HG02885 (cell line): ENCODE data around the gene PNMA8C.

Source experiments
- ATAC-seq: cut with Tn5 transposase; IDR thresholded peaks from one replicate; pipeline ENCODE4 v1.9.1; 2021; ENCODE audit warnings: mild to moderate bottlenecking; ENCODE audit not compliant: unreplicated experiment, poor library complexity

PNMA8C gene

DNA sequence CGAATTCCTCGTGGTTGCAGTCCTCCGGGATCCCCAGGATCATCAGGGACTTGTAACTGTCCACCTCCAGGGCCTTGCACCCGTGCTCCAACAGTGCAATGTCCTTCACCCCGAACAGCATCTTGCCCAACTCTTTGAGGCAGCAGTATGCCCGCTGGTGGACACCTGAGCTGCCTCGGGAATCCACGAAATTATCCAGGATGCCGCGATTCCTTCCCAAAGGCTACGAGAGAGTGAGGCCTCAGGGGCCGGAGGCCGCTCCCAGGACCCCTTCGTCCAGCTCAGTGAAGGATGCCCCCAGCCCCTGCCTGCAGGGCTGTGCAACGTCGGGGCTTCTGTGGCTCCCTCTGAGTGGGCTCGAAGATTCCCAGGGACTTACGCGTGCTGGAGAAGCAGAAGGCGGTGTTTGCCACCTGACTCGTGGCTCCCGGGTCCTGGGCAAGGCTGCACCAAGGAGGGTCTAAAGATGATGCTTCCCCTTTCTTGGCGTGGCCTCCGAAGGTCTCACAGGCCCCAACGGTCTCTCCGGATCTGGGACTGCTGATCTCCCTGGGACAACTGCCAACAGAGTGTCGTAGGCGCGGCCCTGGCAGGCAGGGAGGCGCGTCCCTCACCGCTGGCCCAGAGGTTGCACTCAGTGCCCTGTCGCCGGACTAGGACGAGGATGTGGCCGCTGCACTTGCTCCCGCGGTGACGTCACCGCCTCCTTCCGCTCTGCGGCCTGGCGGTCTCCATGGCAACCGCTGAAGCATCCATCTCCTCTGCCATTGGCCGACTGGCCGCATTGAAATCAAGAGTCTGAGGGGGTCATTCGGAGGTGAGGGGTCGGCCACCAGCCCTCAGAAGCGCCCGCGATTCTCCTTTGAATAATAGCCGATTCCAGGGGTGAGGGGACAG, at the start of gene PNMA8C:
Gene PNMA8C, minus strand, starts transcription at position 698 of the 897 bp plus-strand sequence. Its CDS starts 577 bp downstream, at position 121.
- ATAC-seq, result no peak

DNA sequence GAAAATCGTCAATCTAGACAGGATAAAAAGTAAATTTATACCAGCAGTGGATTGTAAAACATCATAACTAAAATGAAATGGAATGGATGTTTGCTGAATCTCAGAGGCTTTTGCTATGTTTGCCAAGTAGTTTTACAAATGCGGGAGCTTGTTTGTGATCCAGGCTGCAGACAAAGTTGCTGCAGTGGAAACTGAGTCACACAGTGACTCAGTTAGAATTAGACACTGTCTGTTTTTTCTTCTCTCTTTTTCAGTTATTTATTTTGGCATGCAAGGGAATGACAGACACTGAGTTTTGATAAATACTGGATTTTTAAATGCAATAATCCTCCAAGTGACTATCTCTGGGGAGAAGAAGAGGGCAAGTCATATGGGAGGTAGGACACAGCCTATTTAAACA, 47.2 kb upstream of the PNMA8C start:
- ATAC-seq, result no peak

DNA sequence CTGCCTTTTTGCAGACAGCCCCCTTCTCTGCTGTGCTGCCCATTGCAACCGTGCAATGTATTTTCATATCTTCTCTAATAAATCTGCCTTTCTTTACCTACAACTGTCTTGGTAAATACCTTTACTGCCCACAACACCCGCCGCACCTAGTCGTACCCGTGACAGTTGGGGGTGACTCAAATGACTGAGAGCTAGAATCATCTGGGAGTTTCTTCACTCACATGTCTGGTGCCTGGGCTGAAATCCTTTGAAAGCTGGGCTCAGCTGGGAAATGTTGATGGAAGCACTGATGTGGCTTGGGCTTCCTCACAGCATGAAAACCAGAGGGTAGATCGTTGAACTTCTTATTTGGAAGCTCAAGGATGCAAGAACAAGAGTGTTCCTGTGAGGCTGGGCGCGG, 45.5 kb upstream of the PNMA8C start:
- ATAC-seq, result no peak

DNA sequence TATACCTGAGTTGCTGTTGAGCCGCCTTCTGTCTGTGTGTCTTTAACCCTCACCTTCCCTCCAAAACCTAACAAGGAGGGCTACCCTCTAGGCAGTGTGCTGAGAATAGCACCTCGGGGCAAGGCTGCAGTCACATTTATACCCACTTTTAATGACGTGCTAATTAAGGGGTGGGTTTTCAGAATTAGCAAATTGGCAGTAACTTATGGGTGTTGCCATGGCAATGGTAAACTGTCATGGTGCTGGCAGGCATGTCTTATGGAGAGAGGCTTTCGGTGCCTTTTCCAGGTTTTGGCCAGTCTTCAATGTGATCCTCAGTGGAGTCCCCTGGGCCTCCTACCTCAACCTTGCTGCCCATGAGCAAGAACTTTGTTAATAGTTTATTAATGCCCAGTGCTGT, 43.9 kb upstream of the PNMA8C start:
- ATAC-seq, result no peak

DNA sequence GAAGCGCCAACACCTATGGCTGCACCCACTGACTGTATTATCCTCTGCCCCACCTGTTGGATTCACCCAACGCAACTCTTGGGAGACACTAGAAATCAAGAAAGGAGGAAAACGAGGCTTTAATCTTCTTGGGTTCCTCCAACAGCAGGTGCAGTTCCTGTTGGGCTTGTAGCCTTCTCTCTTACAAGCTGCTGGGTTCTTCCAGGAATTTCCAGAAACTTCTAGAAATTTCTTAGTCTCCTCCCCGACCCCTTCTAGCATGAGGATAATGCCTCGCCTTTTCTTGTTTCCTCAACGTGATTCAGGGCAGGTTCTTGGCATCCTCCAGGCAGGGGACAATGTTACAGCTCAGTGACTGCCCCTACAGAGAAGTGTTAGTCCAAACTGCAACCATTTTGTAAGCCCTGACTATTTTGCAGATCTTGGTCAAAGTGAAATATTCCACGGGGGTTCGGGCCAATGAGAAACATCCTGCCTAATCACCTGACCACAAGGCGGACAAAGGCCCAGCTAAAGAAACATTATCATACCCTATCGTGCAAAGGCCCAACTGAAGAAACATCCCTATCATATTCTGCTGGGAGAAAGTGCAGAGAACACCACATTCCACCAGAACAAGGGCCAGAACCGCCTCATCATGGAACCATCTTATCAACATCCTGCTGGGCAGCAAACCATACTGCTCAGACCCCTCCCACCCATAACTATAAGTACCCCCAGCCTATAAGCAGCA, 43.2 kb upstream of the PNMA8C start:
- ATAC-seq, result no peak

DNA sequence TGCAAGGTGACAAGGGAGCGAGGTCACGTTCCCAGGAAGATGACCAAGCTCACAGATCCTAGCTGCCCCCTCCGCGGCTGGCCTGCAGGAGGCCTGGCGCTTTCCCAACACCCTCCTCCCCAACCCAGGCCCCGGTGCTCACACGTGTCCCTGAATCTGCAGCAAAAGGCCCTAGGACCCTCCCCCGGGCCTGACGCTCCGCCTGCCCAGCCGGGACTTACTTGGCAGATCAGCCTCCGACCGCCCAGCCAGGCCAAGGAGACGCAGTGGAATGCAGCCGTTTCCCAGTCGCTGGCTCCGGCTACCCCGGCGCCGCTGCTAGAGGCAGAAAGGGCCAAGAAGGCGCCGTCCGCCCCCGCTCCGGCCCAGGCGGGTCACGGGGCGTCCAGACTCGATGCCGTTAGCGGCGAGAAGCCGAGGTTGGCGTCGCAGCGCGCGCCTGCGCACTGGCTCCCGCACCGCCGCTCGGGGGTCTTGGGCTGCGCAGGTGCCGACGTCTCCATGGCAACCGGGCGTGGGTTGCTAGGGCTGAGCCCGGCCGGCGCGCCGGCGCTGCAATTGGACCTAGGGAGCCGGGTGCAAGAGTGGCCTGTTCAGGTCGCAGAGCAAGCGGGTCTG, 42.5 kb upstream of the PNMA8C start, which contains the start of gene PNMA8A:
Gene PNMA8A, minus strand, starts transcription at position 448 of the 618 bp plus-strand sequence. CDS start 528 bp downstream, outside the sequence.
- no peak for ATAC-seq

DNA sequence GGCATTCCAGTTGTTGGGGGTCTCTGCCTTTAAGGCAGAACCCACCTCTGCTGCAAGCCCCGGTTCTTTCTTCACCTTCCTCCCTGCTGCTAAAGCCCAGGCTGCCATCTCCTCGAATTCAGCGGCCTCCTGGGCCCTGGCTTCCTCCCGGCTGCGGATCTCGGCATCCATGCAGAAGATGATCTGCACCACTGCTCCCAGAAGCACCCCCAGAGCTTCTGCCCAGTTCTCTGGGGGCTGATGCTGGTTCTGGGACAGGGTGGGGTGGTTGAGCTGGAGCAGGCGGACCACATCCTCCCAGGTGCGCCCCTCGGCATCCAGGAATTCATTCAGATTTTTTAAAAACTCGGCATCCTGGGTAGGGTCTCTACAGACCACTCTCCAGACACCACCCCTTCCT, 41.6 kb upstream of the PNMA8C start:
- no peak for ATAC-seq

DNA sequence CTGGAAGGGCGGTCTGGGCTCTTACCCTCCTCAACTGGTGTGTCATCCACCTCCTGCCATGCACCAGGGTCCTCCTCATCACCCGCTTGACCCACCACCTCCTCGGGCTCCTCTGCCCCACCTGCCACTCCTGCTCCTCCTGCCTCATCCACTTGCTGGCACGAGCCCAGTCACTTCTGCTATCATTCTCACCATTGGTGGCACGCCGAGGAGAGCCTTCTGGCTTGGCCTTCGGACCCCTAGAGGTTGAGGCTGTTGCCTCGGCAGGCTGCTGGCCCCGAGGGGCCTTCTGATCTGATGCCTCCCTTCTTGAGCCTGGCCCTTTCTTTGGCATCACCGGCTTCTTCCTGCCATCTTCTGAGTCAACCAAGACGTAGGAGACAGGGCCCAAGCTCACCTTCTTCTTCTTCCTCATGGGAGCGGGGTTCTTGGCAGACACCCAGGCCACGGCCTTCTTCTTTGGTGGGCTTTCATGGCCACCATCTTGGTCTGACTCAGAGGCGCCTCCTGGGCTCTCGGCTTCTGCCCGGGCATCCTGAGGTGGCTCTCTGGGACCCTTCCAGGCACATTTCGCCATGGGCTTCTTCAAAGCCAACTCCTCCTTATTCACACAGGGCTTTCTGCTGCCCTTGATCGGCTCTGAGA, 40.9 kb upstream of the PNMA8C start:
- no peak for ATAC-seq

DNA sequence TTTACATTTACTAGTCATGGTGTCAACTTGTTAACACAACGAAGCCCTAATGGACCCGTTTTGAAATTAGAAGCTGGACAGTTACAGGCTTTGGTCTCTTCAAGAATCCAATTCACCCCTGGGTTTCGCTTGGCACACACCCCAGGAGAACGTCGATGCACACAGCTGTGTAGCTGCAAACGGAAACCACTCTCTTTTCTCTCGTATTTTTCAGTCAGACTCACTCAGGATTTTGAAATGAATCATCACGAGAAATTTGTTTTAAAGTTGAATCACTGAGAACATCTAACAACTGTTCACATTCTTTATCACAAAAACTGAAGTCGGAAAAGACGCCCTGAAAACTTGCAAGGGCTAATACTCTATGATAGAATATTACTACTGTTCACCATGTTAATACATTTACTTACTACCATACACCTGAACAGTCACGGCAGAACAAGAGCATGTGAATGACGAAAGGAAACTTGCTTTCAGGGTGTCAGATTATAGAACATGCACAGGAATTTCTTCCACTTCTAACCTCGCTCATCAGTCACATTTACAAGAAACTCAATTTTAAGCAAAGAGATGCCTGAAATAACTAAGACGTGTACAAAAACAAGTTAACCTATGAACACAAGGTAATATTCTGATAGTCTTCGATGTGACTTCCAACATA, 37.9 kb upstream of the PNMA8C start:
- peak; percentile 63 for ATAC-seq

DNA sequence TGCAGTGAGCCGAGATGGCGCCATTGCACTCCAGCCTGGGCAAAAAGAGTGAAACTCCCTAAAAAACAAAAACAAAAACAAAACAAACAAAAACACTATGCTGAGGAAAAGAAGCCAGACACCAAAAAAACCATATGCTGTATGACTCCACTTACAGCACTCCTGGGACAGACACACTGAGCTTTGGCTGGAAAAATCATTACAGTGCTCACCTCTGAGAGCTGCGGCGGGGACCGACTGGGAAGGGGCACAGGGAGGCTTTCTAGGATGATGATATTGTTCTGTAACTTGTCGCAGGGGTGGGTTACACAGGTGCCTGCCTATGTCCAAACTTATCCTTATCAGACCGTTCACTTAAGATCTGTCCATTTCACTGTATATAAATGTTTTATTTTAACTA, 34.8 kb upstream of the PNMA8C start:
- no peak for ATAC-seq

DNA sequence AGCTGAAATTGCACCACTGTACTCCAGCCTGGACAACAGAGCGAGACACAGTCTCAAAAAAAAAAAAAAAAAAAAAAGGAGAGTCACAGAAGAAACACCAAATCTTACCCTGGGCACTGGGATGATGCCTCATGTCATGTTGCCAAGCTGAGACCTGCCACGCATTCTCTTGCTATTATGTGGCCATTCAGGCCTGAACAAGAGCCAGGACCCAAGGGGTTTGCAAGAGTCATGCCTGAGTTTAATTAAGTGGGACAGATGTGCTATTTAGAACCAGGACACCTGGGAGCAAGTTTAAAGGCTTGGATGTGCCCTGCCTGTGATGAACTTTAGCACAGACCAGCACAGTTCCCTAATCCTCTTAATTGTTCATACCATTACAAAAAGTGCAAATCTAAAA, 32.8 kb upstream of the PNMA8C start:
- ATAC-seq, result no peak

DNA sequence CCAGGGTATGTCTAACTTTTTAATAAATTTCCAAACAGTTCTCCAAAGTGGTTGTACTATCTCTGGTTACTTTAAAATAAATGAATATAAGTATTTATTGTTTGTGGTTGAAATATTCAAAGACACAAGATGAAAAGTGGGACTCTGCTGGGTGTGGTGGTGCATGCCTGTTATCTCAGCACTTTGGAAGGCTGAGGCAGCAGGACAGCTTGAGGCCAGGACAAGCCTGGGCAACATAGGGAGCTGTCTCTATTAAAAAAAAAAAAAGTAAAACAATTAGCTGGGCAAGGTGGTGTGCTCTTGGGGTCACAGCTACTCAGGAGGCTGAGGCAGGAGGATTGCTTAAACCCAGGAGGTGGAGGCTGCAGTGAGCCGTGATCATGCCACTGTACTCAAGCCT, 32.2 kb upstream of the PNMA8C start:
- ATAC-seq, result no peak

DNA sequence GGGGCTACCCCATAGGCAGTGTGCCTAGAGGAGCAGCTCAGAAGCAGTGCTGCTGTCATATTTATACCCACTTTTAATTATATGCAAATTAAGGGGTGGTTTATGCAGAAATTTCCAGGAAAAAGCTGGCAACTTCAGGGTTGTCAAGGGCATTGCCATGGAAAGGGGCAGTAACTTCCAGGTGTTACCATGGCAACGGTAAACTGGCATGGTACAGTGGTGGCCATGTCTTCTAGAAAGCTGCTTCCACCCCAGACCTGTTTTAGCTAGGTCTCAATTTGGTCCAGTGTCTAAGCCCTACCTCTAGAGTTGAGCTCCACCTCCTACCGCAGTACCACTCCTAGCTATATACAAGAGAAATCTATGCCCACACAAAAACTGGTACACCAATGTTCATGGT, 31.3 kb upstream of the PNMA8C start:
- no peak for ATAC-seq

DNA sequence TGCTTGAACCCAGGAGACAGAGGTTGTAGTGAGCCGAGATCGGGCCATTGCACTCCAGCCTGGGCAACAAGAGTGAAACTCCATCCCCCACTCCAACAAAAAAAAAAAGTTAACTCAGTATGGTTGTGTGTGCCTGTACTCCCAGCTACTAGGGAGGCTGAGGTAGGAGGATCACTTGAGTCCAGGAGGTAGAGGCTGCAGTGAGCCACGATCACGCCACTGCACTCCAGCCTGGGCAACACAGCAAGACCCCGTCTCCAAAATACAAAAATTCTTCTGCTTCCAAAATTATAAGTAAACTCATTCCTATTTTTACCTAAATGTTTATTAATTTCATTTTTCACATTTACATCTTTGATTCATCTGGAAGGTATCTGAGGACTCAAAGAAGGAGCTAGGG, 28.2 kb upstream of the PNMA8C start:
- ATAC-seq, result no peak

DNA sequence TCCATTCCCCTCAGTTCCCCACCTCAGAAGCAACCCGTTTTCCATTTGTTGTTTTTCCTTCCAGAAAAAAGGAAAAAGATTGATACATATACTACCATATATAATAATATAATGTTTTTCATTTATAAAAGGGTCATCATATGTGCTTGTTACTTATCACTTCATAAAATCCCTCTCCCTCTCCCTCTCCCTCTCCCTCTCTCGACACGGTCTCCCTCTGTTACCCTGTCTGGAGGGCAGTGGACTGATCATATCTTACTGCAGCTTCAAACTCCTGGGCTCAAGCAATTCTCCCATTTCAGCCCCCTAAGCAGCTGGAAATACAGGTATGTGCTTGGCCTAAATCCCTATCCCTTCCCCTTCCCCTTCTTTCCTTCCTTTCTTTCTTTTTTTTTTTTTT, 25.5 kb upstream of the PNMA8C start:
- ATAC-seq, result no peak

DNA sequence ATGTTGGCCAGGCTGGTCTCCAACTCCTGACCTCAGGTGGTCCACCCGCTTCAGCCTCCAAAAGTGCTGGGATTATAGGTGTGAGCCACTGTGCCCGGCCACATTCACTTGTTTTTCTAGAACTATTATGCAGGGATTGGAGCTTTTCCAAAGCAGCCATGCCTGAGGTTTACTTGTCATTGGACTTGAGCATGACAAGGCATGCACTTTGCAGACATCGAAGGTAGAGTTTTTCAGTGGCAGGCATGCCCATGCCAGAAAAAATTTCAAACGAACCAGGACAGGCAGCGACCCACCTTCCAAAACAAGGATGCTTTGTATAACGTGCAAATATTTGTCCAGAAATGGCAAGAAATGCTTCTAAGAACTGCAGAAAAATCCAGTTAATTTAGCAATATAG, 24.9 kb upstream of the PNMA8C start:
- ATAC-seq, result no peak

DNA sequence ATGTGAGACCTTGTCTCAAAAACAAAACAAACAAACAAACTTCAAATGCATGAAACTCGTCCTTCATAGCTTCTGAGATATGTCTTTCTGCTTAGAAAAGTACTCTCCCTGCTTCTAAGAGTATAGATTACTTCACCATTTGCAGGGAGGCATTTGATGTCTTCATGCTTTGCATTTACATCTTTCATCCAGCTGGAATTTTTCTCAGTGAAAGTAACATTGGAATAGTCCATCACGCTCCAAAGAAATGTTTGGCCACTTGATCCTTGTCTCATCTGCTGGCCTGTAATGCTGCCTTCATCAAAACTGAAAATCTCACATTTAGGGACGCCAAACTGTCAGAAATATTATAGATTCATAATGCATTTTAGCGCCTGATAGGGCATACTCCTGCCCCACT, 23.4 kb upstream of the PNMA8C start:
- no peak for ATAC-seq

DNA sequence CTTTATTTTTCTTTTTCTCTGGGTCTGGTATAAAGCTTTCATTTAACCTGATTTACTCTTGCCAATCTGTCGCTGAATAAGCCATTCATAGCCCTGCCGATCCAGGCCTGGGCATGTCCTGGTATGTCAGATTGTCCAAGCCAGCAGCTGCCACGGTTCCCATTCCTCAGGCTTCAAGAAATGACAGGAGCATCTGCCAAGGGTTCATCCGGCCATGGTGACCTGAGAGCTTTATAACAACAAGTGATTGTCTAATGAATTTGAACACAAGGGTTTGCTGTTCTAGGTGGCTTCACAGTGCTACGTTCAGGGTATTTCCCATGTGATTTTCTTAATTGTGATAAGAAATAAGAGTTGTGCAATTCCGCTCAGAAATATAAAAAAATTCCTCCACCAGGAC, 22.6 kb upstream of the PNMA8C start:
- ATAC-seq, result no peak

DNA sequence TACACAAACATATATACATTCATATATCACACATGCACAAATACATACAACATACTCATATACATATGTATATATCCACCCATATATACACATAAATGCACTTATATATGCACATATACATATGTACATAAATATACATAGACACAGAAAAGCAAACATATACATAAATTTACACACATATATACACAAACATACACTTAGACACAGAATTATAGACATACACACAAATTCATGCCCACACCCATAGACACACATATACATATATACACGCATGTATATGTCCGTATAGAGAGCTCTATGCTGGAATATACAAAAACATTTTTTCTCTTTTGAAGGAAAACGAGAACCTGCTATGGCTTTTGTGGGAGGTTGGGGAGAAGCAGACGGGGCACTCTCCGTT, 22.0 kb upstream of the PNMA8C start:
- ATAC-seq, result no peak

DNA sequence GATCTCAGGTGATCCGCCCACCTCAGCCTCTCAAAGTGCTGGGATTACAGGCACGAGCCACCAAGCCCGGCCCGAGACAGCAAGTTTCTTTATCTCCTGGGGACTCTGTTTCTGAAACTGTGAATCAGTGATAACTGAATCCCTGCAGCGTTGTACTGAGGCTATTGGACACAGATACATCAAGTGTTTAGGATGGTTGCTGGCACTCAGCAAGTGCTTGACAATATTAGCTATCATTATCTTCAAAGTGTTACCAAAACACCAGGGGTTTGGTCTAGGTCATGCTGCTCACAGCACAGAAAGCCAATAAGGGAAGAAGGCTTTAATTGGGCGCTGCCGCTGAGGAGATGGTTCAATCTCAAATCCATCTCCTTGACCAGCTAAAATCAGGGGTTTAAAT, 20.5 kb upstream of the PNMA8C start:
- no peak for ATAC-seq
